ENCODE measurements around the gene IRF2BP2. TPM values are rescaled to one million over a fixed set of nuclear protein-coding genes. Genes with fewer than 3 reads are reported as not detected.

Gene IRF2BP2
- total and polyA plus RNA-seq, 2 of the 13 experiments (the other 11 are each of a cell fraction or from before 2014, with no cell fraction given) = 140 to 147 TPM

DNA sequence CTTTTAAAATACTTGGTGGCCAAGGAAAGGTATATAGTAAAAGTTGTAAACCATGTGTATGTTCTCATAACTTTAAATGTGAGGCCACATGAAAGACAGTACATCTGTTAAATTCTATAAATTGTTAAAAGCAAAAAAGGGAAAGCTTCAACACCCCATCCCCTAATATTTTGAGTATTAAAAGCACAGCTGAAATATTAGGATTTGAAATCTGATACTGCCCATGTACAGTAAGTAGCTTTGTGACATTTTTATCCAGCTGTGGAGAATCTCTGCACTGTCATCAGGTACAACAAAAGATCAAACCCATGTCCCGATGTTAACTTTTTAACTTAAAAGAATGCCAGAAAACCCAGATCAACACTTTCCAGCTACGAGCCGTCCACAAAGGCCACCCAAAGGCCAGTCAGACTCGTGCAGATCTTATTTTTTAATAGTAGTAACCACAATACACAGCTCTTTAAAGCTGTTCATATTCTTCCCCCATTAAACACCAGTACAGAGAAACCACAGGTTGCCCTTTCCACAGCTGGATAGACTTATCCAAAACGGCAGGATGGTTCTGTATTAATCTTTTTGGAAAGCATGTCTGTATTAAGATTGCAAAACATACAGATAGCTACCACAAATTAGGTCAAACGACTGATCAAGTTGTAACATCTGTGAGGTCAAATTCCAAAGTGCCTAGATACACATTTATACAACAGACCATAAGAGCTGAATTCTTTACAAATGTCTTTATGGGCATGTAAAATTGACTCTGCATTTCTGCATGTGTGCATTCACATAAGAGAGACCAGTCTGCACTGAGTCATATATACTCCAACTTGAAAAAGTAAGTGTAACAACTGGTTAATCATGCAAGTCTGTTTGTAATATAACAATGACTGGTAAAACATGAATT is 5.2 kb downstream of the IRF2BP2 start (continued):
- TF ChIP-seq, protein P1, sequence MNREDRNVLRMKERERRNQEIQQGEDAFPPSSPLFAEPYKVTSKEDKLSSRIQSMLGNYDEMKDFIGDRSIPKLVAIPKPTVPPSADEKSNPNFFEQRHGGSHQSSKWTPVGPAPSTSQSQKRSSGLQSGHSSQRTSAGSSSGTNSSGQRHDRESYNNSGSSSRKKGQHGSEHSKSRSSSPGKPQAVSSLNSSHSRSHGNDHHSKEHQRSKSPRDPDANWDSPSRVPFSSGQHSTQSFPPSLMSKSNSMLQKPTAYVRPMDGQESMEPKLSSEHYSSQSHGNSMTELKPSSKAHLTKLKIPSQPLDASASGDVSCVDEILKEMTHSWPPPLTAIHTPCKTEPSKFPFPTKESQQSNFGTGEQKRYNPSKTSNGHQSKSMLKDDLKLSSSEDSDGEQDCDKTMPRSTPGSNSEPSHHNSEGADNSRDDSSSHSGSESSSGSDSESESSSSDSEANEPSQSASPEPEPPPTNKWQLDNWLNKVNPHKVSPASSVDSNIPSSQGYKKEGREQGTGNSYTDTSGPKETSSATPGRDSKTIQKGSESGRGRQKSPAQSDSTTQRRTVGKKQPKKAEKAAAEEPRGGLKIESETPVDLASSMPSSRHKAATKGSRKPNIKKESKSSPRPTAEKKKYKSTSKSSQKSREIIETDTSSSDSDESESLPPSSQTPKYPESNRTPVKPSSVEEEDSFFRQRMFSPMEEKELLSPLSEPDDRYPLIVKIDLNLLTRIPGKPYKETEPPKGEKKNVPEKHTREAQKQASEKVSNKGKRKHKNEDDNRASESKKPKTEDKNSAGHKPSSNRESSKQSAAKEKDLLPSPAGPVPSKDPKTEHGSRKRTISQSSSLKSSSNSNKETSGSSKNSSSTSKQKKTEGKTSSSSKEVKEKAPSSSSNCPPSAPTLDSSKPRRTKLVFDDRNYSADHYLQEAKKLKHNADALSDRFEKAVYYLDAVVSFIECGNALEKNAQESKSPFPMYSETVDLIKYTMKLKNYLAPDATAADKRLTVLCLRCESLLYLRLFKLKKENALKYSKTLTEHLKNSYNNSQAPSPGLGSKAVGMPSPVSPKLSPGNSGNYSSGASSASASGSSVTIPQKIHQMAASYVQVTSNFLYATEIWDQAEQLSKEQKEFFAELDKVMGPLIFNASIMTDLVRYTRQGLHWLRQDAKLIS (CRISPR knock-in tag; IDR thresholded peaks at IDR 0.05) = peak; percentile 96; the same call in 1 of the 2 replicates
- TF ChIP-seq RXRB (CRISPR knock-in tag; IDR thresholded peaks at IDR 0.05; ENCODE audit: borderline replicate concordance) (peak; percentile 10; the same call in 1 of the 2 replicates), GATAD2A (CRISPR knock-in tag; IDR thresholded peaks at IDR 0.05) (0 out of 2 replicates have a peak, but pooled peaks have one; percentile 29), ZNF850 (CRISPR knock-in tag; conservative IDR thresholded peaks at IDR 0.05) (0 out of 2 replicates have a peak, but pooled peaks have one; percentile 25), ASH2L (IDR thresholded peaks at IDR 0.05; ENCODE audit: insufficient read length, low read depth, low read length) (peak; percentile 41)
- TF ChIP-seq, protein P2, sequence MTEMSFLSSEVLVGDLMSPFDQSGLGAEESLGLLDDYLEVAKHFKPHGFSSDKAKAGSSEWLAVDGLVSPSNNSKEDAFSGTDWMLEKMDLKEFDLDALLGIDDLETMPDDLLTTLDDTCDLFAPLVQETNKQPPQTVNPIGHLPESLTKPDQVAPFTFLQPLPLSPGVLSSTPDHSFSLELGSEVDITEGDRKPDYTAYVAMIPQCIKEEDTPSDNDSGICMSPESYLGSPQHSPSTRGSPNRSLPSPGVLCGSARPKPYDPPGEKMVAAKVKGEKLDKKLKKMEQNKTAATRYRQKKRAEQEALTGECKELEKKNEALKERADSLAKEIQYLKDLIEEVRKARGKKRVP (CRISPR knock-in tag; IDR thresholded peaks at IDR 0.05) = peak in 1 of 2 experiments; percentile 16; a peak in 1 of 4 replicates

Data from HepG2 (cell line).